Mesendoderm (in vitro differentiated cells): ENCODE measurements around the gene NUMBL.

Experiments used
- DNase-seq: peaks from one replicate; pipeline ENCODE4 v3.0.0; 2013
- H2AK5ac ChIP-seq: 2 replicates; pipeline ENCODE4 v1.6.1; 2013; ENCODE audit warnings: low read length, inconsistent platforms
- H2BK120ac ChIP-seq: 2 replicates; pipeline ENCODE4 v1.6.1; 2013; ENCODE audit warnings: low read depth, mild to moderate bottlenecking, low read length, moderate library complexity, mixed read lengths
- H2BK15ac ChIP-seq: replicated peaks from 2 replicates; pipeline ENCODE4 v1.6.1; 2013; ENCODE audit warnings: low read depth, mild to moderate bottlenecking, moderate library complexity
- H2BK5ac ChIP-seq: 2 replicates; pipeline ENCODE4 v1.6.1; 2013; ENCODE audit warnings: low read length, inconsistent platforms
- H3K18ac ChIP-seq: 2 replicates; pipeline ENCODE4 v1.6.1; 2013; ENCODE audit warnings: mild to moderate bottlenecking, low read length, mixed read lengths
- H3K23ac ChIP-seq: one replicate; pipeline ENCODE4 v1.6.1; 2013; ENCODE audit warnings: low read length
- H3K27ac ChIP-seq: 2 replicates; pipeline ENCODE4 v1.5.1; 2013; ENCODE audit warnings: low read depth, mild to moderate bottlenecking, inconsistent platforms, low read length, moderate library complexity
- H3K27me3 ChIP-seq: 2 replicates; pipeline ENCODE4 v1.6.1; 2013; ENCODE audit warnings: low read length, control low read depth, mild to moderate bottlenecking, inconsistent platforms; ENCODE audit not compliant: insufficient read depth, poor library complexity
- H3K36me3 ChIP-seq: 2 replicates; pipeline ENCODE4 v1.6.1; 2013; ENCODE audit warnings: low read length, inconsistent platforms; ENCODE audit not compliant: control insufficient read depth, insufficient read depth
- H3K4ac ChIP-seq: one replicate; pipeline ENCODE4 v1.6.1; 2013; ENCODE audit warnings: low read depth, mild to moderate bottlenecking, low read length, moderate library complexity
- H3K4me1 ChIP-seq: 2 replicates; pipeline ENCODE4 v1.6.1; 2013; ENCODE audit warnings: low read depth, low read length, inconsistent platforms; ENCODE audit not compliant: control insufficient read depth
- H3K4me2 ChIP-seq: 2 replicates; pipeline ENCODE4 v1.6.1; 2013; ENCODE audit warnings: low read length
- H3K4me3 ChIP-seq: 2 replicates; pipeline ENCODE4 v1.5.1; 2013; ENCODE audit warnings: mild to moderate bottlenecking, low read length
- H3K56ac ChIP-seq: one replicate; pipeline ENCODE4 v1.6.1; 2013; ENCODE audit warnings: low read length
- H3K79me1 ChIP-seq: 2 replicates; pipeline ENCODE4 v1.6.1; 2013; ENCODE audit warnings: low read length, inconsistent platforms
- H3K79me2 ChIP-seq: 2 replicates; pipeline ENCODE4 v1.6.1; 2013; ENCODE audit warnings: mild to moderate bottlenecking, low read length; ENCODE audit not compliant: control insufficient read depth, insufficient read depth
- H3K9ac ChIP-seq: 2 replicates; pipeline ENCODE4 v1.6.1; 2013; ENCODE audit warnings: low read length, inconsistent platforms
- H4K5ac ChIP-seq: one replicate; pipeline ENCODE4 v1.6.1; 2013; ENCODE audit warnings: low read length
- H4K8ac ChIP-seq: one replicate; pipeline ENCODE4 v1.6.1; 2013; ENCODE audit warnings: low read depth, mild to moderate bottlenecking, control low read depth, low read length, moderate library complexity
- WGBS: extraction: QIAGEN DNeasy Blood & Tissue Kit; methylation state at CpG from one replicate; pipeline ENCODE4 v1.1.7; 2013; ENCODE audit warnings: low lambda C conversion rate, missing lambda C conversion rate; ENCODE audit not compliant: insufficient coverage; ENCODE audit errors: extremely low coverage; 5-methylcytosine and 5-hydroxymethylcytosine counted together

NUMBL gene

DNA sequence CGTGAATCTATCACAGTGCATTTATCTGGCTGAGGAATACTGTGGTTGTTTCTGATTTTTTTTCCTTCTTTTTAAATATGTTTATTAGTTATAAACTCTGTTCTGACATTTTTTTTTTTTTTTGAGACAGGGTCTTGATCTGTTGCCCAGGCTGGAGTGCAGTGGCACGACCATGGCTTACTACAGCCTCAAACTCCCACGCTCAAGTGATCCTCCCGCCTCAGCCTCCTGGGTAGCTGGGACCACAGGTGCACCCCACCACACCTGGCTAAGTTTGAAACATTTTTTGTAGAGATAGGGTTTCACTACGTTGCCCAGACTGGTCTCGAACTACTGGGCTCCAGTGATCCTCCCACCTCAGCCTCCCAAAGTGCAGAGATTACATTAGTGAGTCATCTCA lies 6.6 kb upstream of the NUMBL start:
- no peak overlapping the region for H4K5ac ChIP-seq
- H3K36me3 ChIP-seq, result peaks cover 5% of the 10 kb centered on the region
- H3K56ac ChIP-seq, result no peak overlapping the region
- H2BK5ac ChIP-seq, result no peak overlapping the region
- no peak for DNase-seq
- H3K79me2 ChIP-seq, result no peaks in the 10 kb centered on the region
- no peak overlapping the region for H2AK5ac ChIP-seq
- no peak overlapping the region for H3K18ac ChIP-seq
- H3K4me2 ChIP-seq, result no peak overlapping the region
- no CpG with 5 or more reads among the region's 6 CpGs for WGBS
- no peak overlapping the region for H2BK120ac ChIP-seq
- H3K4ac ChIP-seq, result no peak overlapping the region
- H3K4me3 ChIP-seq, result no peak overlapping the region
- H3K9ac ChIP-seq, result no peak overlapping the region
- no peak overlapping the region for H2BK15ac ChIP-seq
- no peaks in the 10 kb centered on the region for H3K79me1 ChIP-seq
- H3K4me1 ChIP-seq, result peaks cover 1% of the 10 kb centered on the region
- no peak overlapping the region for H3K27ac ChIP-seq
- H3K23ac ChIP-seq, result no peak overlapping the region
- no peak overlapping the region for H4K8ac ChIP-seq
- H3K27me3 ChIP-seq, result no peaks in the 10 kb centered on the region

DNA sequence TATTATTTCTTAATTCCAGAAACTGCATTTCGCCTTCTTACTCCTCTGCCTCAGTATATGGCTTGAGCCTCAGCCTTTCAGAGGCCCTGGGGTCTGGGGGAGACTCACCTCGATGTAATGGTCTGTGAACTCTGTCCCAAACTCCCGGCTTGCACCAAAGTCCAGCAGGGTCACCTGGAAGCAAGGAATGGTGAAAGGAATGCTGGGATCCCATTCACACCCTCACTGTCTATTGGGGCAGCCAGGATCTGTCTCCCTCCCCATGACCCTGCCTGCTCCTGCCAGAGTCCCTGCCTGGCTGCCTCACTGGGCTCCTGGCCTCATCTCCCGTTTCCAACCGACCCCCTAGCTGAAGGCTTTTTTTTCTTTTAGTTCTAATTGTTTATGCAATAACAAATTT lies 5.4 kb upstream of the NUMBL start:
- H3K4ac ChIP-seq, result no peak overlapping the region
- H3K27me3 ChIP-seq, result no peaks in the 10 kb centered on the region
- DNase-seq, result no peak
- no peak overlapping the region for H3K27ac ChIP-seq
- no peak overlapping the region for H3K4me3 ChIP-seq
- H3K79me2 ChIP-seq, result no peaks in the 10 kb centered on the region
- no peak overlapping the region for H3K23ac ChIP-seq
- no peak overlapping the region for H3K4me2 ChIP-seq
- H3K4me1 ChIP-seq, result peaks cover 3% of the 10 kb centered on the region
- H2BK120ac ChIP-seq, result no peak overlapping the region
- H3K56ac ChIP-seq, result no peak overlapping the region
- H4K5ac ChIP-seq, result no peak overlapping the region
- no peak overlapping the region for H2BK5ac ChIP-seq
- no peak overlapping the region for H2AK5ac ChIP-seq
- WGBS, result no CpG with 5 or more reads among the region's 5 CpGs
- H4K8ac ChIP-seq, result no peak overlapping the region
- H3K9ac ChIP-seq, result no peak overlapping the region
- no peak overlapping the region for H3K18ac ChIP-seq
- H2BK15ac ChIP-seq, result no peak overlapping the region
- H3K79me1 ChIP-seq, result no peaks in the 10 kb centered on the region
- peaks cover 4% of the 10 kb centered on the region for H3K36me3 ChIP-seq

DNA sequence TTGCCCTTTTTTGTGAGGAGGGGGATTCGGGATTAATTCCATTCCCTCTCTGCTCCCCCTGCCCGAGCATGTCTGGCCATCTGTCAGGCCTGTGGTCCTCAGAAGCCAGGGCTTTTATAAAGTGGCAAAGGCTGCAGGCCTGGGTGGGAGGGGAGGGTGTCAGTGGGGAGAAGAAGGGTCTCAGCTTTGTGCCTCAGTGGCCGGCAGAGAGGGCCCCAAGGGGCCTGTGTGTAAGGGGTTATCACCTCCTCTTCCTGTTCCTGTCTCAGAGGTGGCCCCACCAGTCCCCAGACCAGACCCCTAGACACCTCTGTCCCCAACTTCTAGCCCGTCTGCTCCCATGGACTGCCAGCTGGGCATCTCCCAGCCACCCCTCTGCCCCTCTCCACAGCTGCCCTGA lies 3.4 kb upstream of the NUMBL start:
- H3K4me2 ChIP-seq, result no peak overlapping the region
- peaks cover 1% of the 10 kb centered on the region for H3K4me1 ChIP-seq
- no peak for DNase-seq
- no peaks in the 10 kb centered on the region for H3K27me3 ChIP-seq
- H3K36me3 ChIP-seq, result peaks cover 2% of the 10 kb centered on the region
- WGBS, result no CpG with 5 or more reads among the region's 4 CpGs
- no peak overlapping the region for H3K4me3 ChIP-seq
- no peak overlapping the region for H4K8ac ChIP-seq
- H3K56ac ChIP-seq, result no peak overlapping the region
- no peak overlapping the region for H3K23ac ChIP-seq
- no peak overlapping the region for H3K27ac ChIP-seq
- H3K79me2 ChIP-seq, result peaks cover 9% of the 10 kb centered on the region
- H3K79me1 ChIP-seq, result peaks cover 8% of the 10 kb centered on the region
- H2BK15ac ChIP-seq, result no peak overlapping the region
- H2BK5ac ChIP-seq, result no peak overlapping the region
- no peak overlapping the region for H4K5ac ChIP-seq
- no peak overlapping the region for H3K9ac ChIP-seq
- no peak overlapping the region for H2AK5ac ChIP-seq
- H3K4ac ChIP-seq, result no peak overlapping the region
- H2BK120ac ChIP-seq, result no peak overlapping the region
- H3K18ac ChIP-seq, result no peak overlapping the region

DNA sequence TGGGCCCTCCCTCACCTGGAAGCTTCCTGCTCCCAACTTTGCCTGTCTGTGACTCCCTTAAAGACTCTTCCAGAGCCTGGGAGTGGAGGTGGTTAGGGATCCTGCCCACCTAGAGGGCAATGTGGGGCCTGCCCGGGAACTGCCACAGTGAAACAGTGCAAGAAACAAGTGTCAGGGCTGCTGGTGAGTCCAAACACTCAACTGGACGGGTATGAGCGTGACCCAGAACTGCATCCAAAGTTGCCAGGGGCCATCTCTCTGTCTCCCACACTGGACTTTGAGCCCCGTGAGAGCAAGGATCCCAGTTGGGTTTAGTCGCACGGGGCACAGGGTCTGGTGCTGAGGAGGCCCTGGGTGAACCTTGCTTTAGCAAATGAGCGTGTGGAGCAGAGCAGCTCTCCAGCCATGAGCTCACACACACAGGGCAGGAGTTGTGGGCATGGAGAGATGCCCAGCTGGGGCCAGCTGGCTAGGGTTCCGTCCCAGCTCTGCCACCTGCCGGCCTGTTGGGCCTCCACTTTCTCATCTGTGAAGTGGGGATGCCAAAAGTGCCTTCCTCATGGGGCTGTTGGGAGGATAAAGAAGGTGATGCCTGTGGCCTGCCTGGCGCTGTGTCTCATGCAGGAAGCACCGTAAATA lies 2.8 kb upstream of the NUMBL start:
- no peaks in the 10 kb centered on the region for H3K36me3 ChIP-seq
- peaks cover 1% of the 10 kb centered on the region for H3K4me1 ChIP-seq
- no peak overlapping the region for H2BK120ac ChIP-seq
- H2BK5ac ChIP-seq, result no peak overlapping the region
- no peak overlapping the region for H3K4me2 ChIP-seq
- H3K18ac ChIP-seq, result no peak overlapping the region
- H3K79me1 ChIP-seq, result peaks cover 14% of the 10 kb centered on the region
- no peak overlapping the region for H3K4ac ChIP-seq
- no peak overlapping the region for H3K9ac ChIP-seq
- DNase-seq, result no peak
- H2AK5ac ChIP-seq, result no peak overlapping the region
- no peak overlapping the region for H4K5ac ChIP-seq
- H3K79me2 ChIP-seq, result peaks cover 12% of the 10 kb centered on the region
- no peak overlapping the region for H4K8ac ChIP-seq
- no peak overlapping the region for H2BK15ac ChIP-seq
- no peak overlapping the region for H3K4me3 ChIP-seq
- no peak overlapping the region for H3K23ac ChIP-seq
- H3K27ac ChIP-seq, result no peak overlapping the region
- WGBS, result no CpG with 5 or more reads among the region's 11 CpGs
- H3K56ac ChIP-seq, result no peak overlapping the region
- H3K27me3 ChIP-seq, result no peaks in the 10 kb centered on the region

GRCh38 chr19:40692212-40692551 lies 1.7 kb upstream of the NUMBL start:
- Histone ChIP-seq H2BK120ac (no peak overlapping the region), H2BK15ac (no peak overlapping the region), H3K4me3 (no peak overlapping the region), H3K18ac (no peak overlapping the region), H4K5ac (no peak overlapping the region), H2AK5ac (no peak overlapping the region), H3K79me2 (peaks cover 12% of the 10 kb centered on the region), H2BK5ac (no peak overlapping the region), H3K27me3 (no peaks in the 10 kb centered on the region), H3K4me2 (no peak overlapping the region), H3K4ac (no peak overlapping the region), H3K36me3 (no peaks in the 10 kb centered on the region), H3K23ac (peak overlapping the region; percentile 45), H3K56ac (peak overlapping the region; percentile 22), H4K8ac (no peak overlapping the region), H3K27ac (no peak overlapping the region), H3K4me1 (peaks cover 1% of the 10 kb centered on the region), H3K9ac (no peak overlapping the region), H3K79me1 (peaks cover 18% of the 10 kb centered on the region)
- DNase-seq, result no peak
- WGBS, result no CpG with 5 or more reads among the region's 14 CpGs
